Activated CD4-positive, alpha-beta T cell treated with anti-CD3 and anti-CD28 coated beads, Interleukin-2, amount 50 U/mL, for 24 hours (primary cell): Measurements from ENCODE around the gene TANC1.

Experiments
- DNase-seq, 2 donors: peaks; one replicate each; pipeline ENCODE4 v3.0.0-alpha.2; 2020; ENCODE audit warnings: low read depth in 1 of 2, low spot score in 1 of 2

The TANC1 gene

DNA sequence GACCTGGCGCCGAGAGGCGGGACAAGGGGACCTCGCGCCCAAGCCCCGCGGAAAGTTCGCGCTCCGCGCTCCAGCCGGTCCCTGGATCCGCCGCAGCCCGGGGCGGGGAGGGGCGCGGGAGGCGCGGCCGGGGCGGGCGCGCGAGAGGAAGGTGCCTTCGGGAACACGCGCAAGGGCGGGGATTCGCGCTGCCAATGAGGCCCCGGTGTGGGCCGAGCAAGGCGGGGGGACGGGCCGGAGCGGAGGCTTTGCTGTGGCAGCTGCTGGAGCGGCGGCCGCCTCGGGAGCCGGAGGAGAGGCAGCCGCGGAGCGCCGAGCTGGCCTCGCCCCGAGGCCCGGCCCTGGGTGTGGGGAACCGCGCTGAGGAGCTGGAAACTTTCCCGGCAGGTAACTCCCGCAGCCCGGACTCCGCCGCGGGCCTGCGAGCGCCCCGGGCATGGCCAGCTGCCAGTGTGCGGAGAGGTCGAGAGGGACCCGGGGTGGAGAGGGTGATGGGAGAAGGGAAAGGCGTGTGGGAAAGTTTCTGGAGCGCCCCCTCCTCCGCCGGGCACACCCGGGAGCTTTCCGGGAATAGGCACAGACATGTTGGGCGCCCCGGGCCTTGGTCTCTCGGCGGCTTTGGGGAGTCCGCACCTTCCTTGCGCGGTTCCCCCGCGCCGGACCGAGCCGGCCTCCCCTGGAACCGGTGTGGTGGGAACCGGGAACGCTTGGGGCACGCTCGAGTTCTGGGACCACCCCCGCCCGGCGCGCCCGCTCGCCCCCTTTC, at the start of gene TANC1:
Gene TANC1, plus strand, starts transcription at position 245 of the 766 bp plus-strand sequence. CDS start 97,271 bp downstream, outside the sequence.
- DNase-seq: peak in 1 of 2 donors; percentile 37

DNA sequence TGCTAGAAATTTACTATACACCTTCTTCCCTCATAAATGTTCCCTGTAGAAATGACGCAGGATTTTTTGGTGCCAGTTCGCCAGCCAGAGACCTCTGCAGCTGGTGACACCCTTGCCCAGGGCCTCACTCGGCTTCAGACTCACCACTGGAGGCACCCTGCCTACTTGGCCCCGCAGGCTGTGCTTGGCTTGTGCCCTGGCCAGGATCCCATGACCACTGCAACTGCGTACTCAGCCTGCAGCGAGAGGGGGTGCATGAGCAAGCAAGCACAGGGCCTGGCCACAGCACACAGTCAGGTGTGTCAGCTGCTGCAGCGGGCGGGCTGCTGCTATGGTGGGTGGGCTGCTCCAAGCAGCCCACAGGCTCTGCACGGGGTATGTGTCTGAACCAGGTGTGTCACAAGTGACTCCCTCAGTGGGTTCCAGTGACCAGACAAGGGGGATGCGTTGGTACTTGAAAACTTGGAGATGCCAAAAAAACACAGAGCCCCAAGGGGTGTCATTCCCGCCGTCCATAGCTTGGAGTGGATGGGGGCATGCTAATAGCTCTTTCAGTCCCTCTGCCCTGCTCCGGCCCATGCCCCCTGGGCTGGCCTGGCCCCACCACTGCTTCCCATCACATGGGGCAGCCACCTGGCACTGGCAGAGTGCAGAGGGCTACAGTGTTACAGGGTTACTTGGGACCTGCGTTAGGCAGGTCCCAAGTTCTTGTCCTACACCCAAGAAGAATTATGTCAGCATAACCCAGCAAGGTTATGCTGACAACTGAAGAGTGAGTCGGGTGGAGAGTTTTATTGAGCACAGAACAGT, 46.6 kb upstream of the TANC1 start:
- DNase-seq: no peak

DNA sequence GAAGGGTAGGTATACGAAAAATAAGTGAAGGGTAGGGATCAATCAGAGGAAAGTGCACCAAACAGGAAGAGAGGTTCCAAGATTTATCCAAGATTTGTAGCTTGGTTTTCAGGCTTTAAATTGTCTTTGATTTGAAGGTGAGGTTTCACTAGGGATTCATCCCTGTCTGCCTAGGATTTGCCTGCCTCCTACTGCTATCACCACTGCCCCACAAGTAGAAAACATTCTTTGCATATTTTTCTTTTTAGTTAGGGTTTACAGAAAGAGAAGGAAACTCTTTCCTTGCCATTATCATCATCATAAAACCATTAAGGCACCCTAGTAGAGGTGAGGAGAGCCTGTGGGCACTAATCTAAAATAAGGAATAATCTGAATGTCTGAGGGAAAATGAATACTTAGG, 45.8 kb upstream of the TANC1 start:
- DNase-seq: no peak

DNA sequence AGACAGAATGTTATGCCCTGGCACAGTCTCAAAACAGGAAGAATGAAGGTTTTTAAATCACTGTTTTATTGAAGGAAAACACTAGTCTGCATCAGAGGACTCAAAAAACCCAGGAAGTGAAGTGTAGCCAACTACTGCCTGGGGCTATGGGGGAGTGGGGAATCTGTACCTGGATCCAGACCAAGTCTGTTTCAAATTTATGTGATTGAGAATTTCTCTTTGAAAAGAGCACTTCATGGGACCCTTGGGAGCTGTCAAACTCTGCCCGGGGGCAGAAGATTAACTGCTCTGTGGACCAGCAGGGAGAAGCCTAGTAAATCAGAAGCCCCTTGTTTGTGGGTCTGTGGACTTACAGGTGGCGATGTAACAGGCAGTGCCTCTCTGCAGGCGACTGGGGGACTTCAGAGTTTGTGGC, 45.3 kb upstream of the TANC1 start:
- DNase-seq: no peak

- no peak for DNase-seq
Observed at GRCh38 chr2:158923641-158924040, 44.8 kb upstream of the TANC1 start.

DNA sequence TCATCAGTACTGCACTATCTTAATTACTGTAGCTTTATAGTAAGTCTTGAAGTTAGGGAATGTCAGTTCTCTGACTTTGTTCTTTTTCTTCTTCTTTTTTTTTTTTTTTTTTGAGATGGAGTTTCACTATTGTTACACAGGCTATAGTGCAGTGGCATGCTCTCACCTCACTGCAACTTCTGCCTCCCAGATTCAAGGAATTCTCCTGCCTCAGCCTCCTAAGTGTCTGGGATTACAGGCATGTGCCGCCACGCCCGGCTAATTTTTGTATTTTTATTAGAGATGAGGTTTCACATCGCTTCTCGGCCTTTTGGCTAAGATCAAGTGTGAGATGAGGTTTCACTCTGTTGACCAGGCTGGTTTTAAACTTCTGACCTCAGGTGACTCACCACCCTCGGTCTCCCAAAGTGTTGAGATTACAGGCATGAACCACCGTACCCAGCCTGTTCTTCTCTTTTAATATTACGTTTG, 41.9 kb upstream of the TANC1 start:
- no peak for DNase-seq

DNA sequence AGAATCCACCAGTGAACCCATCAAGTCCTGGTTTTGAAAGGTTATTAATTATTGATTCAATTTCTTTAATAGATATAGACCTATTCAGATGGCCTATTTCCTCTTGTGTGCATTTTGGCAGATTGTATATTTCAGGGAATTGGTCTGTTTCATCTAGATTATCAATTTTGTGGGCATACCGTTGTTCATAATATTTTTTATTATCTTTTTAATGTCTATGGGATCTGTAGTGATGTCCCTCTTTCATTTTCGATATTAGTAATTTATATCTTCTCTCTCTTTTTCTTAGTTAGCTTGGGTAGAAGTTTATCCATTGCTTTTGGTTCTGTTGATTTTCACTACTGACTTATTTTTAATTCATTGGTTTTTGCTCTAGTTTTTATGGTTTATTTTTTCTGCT, 39.9 kb upstream of the TANC1 start:
- DNase-seq: no peak

DNA sequence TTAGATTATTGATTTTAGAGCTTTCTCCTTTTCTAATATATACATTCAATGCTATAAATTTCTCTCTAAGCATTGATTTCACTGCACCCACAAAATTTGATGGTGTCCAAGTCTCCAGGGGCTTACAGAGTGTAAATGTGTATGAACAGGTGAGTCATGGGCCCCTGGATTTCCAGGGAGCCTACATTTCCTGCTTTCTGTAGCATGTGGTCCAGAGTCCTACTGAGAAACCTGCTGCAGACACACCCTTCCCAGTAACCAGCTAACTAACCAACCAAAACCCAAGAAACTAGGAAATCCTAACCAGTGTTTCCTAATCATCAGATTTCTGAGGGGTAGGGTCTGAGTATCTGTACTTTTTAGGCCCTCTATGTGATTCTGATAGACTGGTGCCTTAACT, 39.5 kb upstream of the TANC1 start:
- DNase-seq: no peak

DNA sequence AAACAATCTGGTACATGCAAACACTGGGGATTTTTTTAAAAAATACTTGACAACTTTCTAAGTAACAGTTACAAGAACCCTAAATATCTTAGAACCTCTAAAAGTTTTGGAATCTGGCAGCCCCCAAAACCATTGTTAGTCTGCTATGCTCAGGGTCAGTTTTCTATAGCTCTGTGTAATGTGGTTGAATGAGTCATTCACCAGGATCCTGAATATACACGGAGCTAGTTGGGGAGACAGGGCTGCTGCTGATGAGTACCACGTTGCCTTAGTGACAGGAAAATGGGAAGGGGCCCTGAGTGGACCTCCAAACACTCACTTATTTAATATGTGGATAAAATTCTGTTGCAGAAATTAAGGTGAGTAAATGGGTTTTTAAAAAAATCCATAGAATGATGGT, 36.9 kb upstream of the TANC1 start:
- no peak for DNase-seq

DNA sequence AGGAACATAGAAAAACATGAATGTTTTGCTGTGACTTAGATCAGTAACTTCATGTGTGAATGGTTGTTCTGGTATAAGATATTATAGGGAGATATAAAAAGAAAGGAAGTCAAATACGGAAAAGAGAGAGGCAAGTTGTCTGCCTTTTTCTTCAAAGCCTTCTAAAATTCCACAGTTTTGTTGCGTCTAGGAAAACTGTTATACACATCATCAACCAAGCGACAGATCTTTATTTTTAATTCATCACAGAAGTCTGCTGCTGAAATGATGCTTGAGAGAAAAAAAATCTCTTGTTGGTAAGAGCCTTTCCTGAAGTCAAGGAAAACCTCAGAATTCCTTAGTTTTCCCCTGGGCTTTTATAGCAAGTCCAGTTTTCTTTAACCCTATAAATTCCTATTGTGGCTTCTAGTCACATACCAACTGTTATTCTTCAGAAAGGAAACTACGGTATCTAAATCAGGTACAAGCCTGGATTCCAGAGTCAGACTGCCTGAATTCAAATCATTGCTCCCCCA, 36.3 kb upstream of the TANC1 start:
- no peak for DNase-seq

DNA sequence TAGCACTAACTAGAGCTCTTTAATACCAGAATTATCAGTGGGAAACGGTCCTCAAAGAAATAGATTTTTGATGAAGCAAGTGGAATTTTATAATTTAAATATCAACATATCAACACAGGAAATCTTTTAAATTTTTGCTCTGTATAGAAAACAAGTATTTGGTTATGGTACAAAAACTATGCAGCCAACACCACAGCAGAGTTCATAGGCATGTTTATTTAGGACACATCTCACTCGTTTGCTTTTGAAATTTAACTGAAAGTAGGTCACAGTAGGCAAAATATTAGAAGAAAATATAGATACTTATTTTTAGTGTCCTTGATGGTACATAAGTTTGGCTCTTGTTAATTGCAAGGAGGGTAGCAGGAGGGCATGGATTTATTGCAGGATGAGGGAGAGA, 34.3 kb upstream of the TANC1 start:
- no peak for DNase-seq

DNA sequence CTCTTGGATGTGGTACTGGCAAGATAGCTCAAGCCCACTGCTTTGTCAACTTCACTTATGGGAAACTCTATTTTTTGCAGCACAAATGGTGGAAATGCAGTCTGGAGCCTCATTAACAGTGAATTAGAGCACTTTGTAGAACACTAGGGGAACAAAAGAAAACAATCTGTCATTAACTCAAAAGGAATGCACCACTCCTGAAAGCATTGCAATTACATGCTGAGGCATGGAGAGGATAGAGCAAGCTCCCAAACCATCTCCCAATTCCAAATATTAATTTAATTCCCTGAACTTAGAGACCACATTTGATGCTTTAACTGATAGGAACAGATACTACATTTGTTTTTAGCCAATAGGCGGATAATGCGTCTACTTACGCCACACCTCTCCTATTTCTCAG, 32.8 kb upstream of the TANC1 start:
- no peak for DNase-seq

DNA sequence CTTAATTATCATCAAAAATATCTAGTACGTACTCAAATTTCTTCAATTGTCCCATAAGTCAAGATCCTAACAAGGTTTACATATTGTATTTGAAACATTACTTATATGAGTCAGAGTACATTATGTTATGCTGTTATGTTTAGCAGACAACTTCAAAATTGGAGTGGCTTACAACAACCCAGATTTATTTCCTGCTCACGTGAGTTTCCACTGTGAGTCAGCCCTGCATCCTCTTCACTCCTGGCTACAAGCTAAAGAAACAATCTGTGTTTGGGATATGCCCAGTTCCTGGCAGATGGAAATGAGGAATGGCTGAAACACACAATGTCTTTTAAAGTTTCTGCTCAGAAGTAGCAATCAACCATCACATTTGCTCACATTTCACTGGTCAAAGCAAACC, 31.5 kb upstream of the TANC1 start:
- no peak for DNase-seq

DNA sequence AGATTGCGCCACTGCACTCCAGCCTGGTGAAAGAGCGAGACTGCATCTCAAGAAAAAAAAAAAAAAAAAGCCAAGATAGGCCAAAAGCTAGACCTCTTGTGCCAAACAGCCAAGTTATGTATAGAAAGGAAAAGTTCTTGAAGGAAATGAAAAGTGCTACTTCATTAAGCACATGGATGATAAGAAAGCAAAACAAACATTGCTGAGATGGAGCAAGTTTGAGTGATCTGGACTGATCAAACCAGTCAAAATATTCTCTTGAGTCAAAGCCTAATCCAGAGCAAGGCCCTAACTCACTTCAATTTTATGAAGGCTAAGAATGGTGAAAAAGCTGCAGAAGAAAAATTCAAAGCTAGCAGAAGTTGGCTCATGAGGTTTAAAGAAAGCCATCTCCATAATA, 28.1 kb upstream of the TANC1 start:
- no peak for DNase-seq

DNA sequence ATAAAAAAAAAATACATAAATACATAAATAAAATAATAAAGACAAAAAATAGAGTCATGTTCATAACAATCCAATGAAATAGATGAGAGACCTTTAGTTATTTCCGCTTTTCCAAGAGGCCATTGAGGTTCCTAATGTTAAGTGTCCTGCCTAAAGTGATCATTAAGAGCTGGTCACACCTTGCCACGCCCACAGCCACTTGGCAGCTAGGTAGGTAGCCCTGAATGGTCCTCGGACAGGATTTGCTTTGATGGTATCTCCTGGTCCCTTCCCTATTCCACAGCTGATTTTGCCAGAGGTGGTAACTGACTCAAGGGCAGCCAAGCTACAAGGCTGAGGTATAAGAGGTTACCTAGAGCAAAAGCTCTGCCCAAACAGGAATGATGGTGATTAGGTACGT, 24.5 kb upstream of the TANC1 start:
- no peak for DNase-seq

GRCh38 chr2:158948964-158949699, 19.3 kb upstream of the TANC1 start:
- no peak for DNase-seq

- DNase-seq: no peak
Observed at GRCh38 chr2:158953454-158953853, 15.0 kb upstream of the TANC1 start.

DNA sequence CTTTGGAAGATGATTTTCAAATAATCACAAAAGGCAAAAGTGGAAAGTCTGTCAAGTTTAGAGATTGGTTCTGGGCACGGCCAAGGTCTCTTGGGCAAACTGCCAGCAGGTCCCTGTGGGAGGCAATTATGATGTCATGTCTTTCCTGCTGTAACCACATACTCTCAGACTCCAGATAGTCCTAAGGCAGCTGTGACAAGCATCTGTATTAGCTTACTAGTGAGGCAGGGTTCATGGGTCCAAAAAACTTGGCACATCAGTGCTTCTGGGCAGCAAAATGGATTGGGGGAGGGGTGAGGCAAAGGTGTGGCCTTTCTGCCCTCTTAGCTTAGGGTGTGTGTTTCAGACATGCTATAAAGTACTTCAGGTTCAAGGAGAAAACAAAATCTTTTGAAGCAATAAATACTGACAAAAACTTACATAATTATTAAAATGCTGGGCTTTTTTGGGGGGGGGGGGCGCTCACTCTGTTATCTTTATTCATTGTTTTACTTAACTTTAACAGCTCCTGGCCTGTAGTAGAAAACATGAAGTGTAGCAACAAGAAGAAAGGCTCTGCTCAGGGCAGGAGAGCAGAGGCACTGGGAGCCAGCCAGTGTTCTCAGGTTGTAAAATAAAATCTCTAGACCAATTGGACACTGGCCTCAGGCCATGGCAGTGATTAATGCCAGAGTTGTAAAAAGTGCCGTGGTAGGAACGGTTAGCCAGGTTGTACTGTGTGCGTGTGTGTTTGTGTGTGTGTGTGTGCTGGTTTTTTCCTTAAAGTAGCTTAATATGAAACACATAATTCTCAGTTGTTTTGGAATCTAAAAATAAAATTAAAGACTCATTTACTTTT, 14.3 kb upstream of the TANC1 start:
- peak in 1 of 2 donors; percentile 35 for DNase-seq

GRCh38 chr2:158955842-158956365, 12.5 kb upstream of the TANC1 start:
- no peak for DNase-seq

DNA sequence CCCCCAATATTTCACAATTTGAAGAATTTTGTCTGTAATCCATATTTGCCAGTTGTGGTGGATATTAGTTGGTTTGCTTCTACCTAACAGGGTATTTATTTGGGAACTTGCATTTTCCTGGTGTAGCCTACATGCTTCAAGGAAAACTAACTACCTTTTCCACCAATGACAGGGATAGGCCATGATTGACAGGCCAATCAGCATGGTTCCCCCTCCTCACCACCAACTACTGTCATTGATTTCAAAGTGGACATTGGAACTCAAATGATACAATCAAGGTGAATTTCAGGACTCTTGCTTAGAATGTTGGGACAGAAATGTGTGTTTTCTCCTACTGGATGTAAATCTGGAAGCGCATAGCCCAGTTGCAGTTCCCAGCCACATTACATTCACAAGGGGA, 10.1 kb upstream of the TANC1 start:
- no peak for DNase-seq
